Lower lobe of right lung (tissue), 2 donors: Measurements from ENCODE around the gene SPTSSB. TPM values are rescaled to one million over a fixed set of nuclear protein-coding genes. Genes with fewer than 3 reads are reported as not detected.

ENCODE experiments used
- ATAC-seq, 2 donors: fragments of 200-7000 bp; cut with Tn5 transposase; one replicate each; pipeline ENCODE4 v1.9.1; 2020 to 2022; ENCODE audit warnings: mild to moderate bottlenecking in 2 of 2, moderate library complexity in 2 of 2
- DNase-seq: peaks from one replicate; pipeline ENCODE4 v3.0.0-alpha.2; 2020
- H3K27ac ChIP-seq: fragments of 200-600 bp; one replicate; pipeline ENCODE4 v1.8.0; 2022
- H3K27me3 ChIP-seq: fragments of 200-600 bp; one replicate; pipeline ENCODE4 v1.8.0; 2022; ENCODE audit warnings: low read depth
- H3K36me3 ChIP-seq: fragments of 200-600 bp; one replicate; pipeline ENCODE4 v1.8.0; 2022; ENCODE audit warnings: mild to moderate bottlenecking
- H3K4me1 ChIP-seq: fragments of 200-600 bp; one replicate; pipeline ENCODE4 v1.8.0; 2022
- H3K4me3 ChIP-seq: fragments of 200-600 bp; one replicate; pipeline ENCODE4 v1.8.0; 2022; ENCODE audit warnings: mild to moderate bottlenecking
- H3K9me3 ChIP-seq: fragments of 200-600 bp; one replicate; pipeline ENCODE4 v1.8.0; 2022
- intact Hi-C: fragments of 100-400 bp; cut with DNase I; formaldehyde crosslinking; loops from one replicate; pipeline ENCODE4 v1.11.0; 2022
- total RNA-seq: library from RNA; stranded (reverse); fragmentation: NEBNext Ultra II Directional; extraction: Animal tissue kit (Norgen Biotek cat#: 25700); gene quantifications from one replicate; pipeline ENCODE4 v1.2.1, GENCODE V29; 2021
- TF ChIP-seq, protein P1 (sequence below): fragments of 200-600 bp; IDR thresholded peaks from one replicate; pipeline ENCODE4 v1.8.0; 2022; ENCODE audit warnings: antibody characterized with exemption, mild to moderate bottlenecking
- donor health status: DM: no; HTN: yes; CAD: no; lungs with severe emphysema.

Gene SPTSSB
- total RNA-seq, 1 donor from 2014 or later, result not detected

DNA sequence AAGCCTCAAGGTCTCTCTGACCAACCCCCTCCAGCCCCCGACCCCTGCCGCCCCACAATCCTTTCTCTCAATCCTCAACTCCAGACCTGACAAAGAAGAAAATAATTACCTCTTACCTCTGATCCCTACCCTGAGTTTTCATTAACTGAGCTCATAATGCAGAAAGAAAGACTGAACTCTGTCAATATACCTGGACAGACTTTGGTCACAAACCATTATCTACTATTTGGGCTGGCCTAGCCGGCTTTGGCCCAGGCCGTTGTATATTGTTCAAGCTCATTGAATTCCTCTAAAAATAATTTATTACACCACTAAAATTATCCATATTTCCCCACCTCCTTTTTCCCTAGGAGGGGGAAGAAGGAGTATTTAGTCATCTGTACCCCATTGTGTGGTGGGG is 29.3 kb upstream of the SPTSSB start:
- intact Hi-C loops, result no loop called here
- no peak for ATAC-seq
- TF ChIP-seq, protein P1, sequence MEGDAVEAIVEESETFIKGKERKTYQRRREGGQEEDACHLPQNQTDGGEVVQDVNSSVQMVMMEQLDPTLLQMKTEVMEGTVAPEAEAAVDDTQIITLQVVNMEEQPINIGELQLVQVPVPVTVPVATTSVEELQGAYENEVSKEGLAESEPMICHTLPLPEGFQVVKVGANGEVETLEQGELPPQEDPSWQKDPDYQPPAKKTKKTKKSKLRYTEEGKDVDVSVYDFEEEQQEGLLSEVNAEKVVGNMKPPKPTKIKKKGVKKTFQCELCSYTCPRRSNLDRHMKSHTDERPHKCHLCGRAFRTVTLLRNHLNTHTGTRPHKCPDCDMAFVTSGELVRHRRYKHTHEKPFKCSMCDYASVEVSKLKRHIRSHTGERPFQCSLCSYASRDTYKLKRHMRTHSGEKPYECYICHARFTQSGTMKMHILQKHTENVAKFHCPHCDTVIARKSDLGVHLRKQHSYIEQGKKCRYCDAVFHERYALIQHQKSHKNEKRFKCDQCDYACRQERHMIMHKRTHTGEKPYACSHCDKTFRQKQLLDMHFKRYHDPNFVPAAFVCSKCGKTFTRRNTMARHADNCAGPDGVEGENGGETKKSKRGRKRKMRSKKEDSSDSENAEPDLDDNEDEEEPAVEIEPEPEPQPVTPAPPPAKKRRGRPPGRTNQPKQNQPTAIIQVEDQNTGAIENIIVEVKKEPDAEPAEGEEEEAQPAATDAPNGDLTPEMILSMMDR, result no peak

DNA sequence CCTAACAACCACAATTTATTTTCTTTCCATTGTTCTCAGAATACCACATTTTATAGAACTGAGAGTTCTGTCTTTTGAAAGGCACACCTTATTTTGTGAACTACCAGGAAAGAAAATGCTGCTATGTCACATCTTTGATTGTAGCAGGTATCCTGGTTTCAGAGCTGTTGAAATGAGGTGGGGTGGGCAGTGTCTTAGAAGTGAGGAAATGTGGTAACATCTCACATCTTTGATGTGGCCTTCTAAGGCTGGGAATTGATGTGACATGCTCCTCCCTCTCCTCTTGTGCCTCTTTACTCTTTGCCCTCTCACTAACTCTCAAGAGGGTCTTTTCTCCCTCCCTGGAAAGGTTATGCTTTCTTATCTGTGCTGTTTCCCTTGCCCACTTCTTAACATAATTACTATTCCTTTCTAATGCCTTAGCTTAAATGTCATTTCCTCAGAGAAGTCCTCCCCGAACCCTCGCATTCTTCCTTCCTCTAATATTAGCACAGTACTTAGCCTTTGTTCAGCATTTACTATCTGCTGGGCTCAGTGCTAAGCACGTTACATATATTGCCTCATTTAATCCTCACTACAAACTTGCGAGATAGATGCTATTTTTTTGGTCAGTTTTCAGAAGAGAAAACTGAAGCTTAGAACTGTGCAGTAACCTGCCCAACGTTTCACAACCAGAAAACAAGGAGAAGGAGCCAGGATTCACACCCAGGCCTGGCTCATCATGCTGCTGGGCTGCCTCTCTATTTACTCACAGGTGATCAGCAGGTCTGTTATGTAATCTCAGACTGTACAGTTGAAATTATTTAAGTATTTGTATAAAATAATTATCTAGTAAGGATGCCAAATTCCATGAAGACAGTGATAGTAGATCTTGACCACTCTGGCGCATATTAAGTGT is 24.0 kb upstream of the SPTSSB start:
- H3K4me1 ChIP-seq, result no peaks in the 10 kb centered on the region
- no peak overlapping the region for H3K27ac ChIP-seq
- H3K4me3 ChIP-seq, result no peak overlapping the region
- H3K36me3 ChIP-seq, result no peaks in the 10 kb centered on the region
- H3K27me3 ChIP-seq, result no peaks in the 10 kb centered on the region
- intact Hi-C loops, result no loop called here
- H3K9me3 ChIP-seq, result no peaks in the 10 kb centered on the region
- ATAC-seq (no peak), DNase-seq (no peak)
- TF ChIP-seq, protein P1, result no peak

More for the DNA sequence above, 29.3 kb upstream of the SPTSSB start:
- Histone ChIP-seq H3K9me3 (no peaks in the 10 kb centered on the region), H3K27me3 (no peaks in the 10 kb centered on the region), H3K27ac (no peak overlapping the region), H3K4me3 (no peak overlapping the region), H3K4me1 (no peaks in the 10 kb centered on the region), H3K36me3 (no peaks in the 10 kb centered on the region)
- DNase-seq, result no peak

DNA sequence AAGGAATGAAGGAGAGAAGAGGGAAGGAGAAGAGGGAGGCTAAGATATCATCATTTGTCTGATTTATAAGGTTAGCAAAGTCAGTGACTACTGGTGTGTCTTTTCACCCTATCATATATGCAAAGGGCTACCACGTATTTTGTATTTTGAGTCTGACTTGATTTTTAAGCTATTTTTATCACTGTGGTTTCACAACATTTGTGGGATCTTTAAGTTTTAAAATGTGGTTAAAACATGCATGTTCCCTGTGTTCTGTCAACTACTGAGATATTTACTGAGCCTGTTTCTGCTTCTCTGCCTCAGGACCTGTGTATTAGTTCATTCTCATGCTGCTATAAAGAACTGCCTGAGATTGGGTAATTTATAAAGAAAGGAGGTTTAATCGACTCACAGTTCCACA is 22.5 kb upstream of the SPTSSB start:
- H3K9me3 ChIP-seq, result no peaks in the 10 kb centered on the region
- H3K27me3 ChIP-seq, result no peaks in the 10 kb centered on the region
- DNase-seq (no peak), ATAC-seq (no peak)
- no peak overlapping the region for H3K4me3 ChIP-seq
- intact Hi-C loops, result no loop called here
- no peaks in the 10 kb centered on the region for H3K4me1 ChIP-seq
- TF ChIP-seq, protein P1, result no peak
- H3K27ac ChIP-seq, result no peak overlapping the region
- no peaks in the 10 kb centered on the region for H3K36me3 ChIP-seq

DNA sequence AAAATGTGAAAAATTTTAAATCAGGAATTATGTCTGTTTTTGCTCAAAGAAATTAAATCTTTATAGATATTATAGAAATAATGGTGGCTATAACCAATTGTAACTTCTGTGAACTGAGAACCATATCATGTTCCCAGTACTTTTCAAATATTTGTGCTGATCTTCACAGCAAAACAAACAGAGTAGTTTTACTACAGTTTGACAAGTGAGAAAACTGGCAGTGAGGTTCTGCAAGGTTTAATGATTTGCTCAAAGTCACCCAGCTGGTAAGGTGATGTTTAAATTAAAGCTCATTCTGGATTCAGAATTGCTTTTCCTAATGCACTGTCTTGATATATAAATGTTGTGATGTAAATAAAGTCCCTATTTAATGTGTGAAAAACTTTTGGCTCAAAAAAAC is 22.0 kb upstream of the SPTSSB start:
- no peak for DNase-seq
- peak in 1 of 2 donors; percentile 37 for ATAC-seq
- Histone ChIP-seq H3K9me3 (no peaks in the 10 kb centered on the region), H3K4me3 (no peak overlapping the region), H3K4me1 (no peaks in the 10 kb centered on the region), H3K27ac (no peak overlapping the region), H3K36me3 (no peaks in the 10 kb centered on the region), H3K27me3 (no peaks in the 10 kb centered on the region)
- TF ChIP-seq, protein P1, result no peak
- intact Hi-C loops, result no loop called here

DNA sequence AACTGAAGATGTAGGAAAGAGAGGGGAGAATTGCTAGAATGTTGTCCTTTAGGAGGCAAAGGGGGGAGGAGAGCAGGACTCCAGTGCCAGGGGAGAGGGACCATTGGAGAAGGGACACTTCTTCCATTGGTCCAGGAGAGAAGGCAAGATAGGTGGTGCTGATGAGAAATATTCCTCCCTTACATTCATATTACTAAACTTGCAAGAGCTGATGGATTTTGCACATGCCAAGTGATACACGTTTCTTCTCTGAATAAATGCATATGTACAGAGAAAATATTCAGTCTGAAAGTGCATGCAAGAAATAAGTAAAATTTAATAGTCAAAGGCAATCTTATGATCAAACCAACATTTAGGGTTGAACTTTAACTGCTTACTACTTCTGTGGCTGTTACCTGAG is 21.5 kb upstream of the SPTSSB start:
- no peak overlapping the region for H3K4me3 ChIP-seq
- peaks cover 1% of the 10 kb centered on the region for H3K4me1 ChIP-seq
- H3K27me3 ChIP-seq, result no peaks in the 10 kb centered on the region
- no peak overlapping the region for H3K27ac ChIP-seq
- no peaks in the 10 kb centered on the region for H3K36me3 ChIP-seq
- TF ChIP-seq, protein P1, result no peak
- ATAC-seq, result no peak
- H3K9me3 ChIP-seq, result no peaks in the 10 kb centered on the region
- intact Hi-C loops, result no loop called here
- no peak for DNase-seq
